GM13976 (cell line): ENCODE results near the gene RSPO4.
"Not testable (repeated sequence)": the region's sequence is repeated elsewhere in the genome, so short reads cannot be mapped to it uniquely, and the experiment has no call there.

Experiments used
- DNase-seq: peaks from one replicate; pipeline ENCODE4 v3.0.0; 2012; ENCODE audit warnings: low spot score
- CTCF ChIP-seq: IDR thresholded peaks from 2 replicates; pipeline ENCODE4 v1.5.1; 2012; ENCODE audit warnings: borderline replicate concordance, mild to moderate bottlenecking; ENCODE audit not compliant: insufficient read depth; ENCODE audit errors: extremely low read depth, missing control alignments, control extremely low read depth
- in situ Hi-C: fragments of 300-500 bp; cut with MboI; formaldehyde crosslinking; loops from one replicate; pipeline ENCODE4 v1.12.0; 2022; ENCODE audit warnings: low sequenced_read_pairs, mixed read lengths, inconsistent platforms; ENCODE audit not compliant: unreplicated experiment

RSPO4 gene

GRCh38 chr20:1035466-1035865 lies 33.4 kb upstream of the RSPO4 start:
- in situ Hi-C loops: no loop called here
- no peak for TF ChIP-seq CTCF
- DNase-seq: no peak

- TF ChIP-seq CTCF: no peak
- in situ Hi-C loops: no loop called here
- DNase-seq: no peak
Observed at GRCh38 chr20:1034415-1034789, 32.3 kb upstream of the RSPO4 start.

GRCh38 chr20:1033751-1034414 lies 31.8 kb upstream of the RSPO4 start:
- DNase-seq: no peak
- no peak for TF ChIP-seq CTCF
- in situ Hi-C loops: no loop called here

GRCh38 chr20:1029980-1030379 lies 27.9 kb upstream of the RSPO4 start:
- in situ Hi-C loops: no loop called here
- DNase-seq: no peak
- no peak for TF ChIP-seq CTCF

GRCh38 chr20:1026214-1026613 lies 24.1 kb upstream of the RSPO4 start:
- DNase-seq, in situ Hi-C loops: not testable (repeated sequence)

GRCh38 chr20:1022871-1023270 lies 20.8 kb upstream of the RSPO4 start:
- DNase-seq: no peak
- TF ChIP-seq CTCF: no peak
- in situ Hi-C loops: no loop called here

- no peak for TF ChIP-seq CTCF
- in situ Hi-C loops: no loop called here
- DNase-seq: no peak
Observed at GRCh38 chr20:1020614-1021013, 18.5 kb upstream of the RSPO4 start.
